ENCODE data around the gene GSTA1.
"Not testable (repeated sequence)": the region's sequence is repeated elsewhere in the genome, so short reads cannot be mapped to it uniquely, and the experiment has no call there.

The GSTA1 gene

GRCh38 chr6:52803668-52804255 lies at the start of gene GSTA1:
Gene GSTA1 (minus strand): TSS chr6:52803816. CDS start chr6:52799267, 4,549 bp downstream.
- DNase-seq (ENCODE audit: low read depth in 2 of 2), result not testable (repeated sequence)

- no peak for DNase-seq (ENCODE audit: low read depth in 2 of 2)
These were observed 45.5 kb upstream of the GSTA1 start for GRCh38 chr6:52849137-52849536.

GRCh38 chr6:52846002-52846401 lies 42.4 kb upstream of the GSTA1 start:
- DNase-seq (ENCODE audit: low read depth in 2 of 2), result no peak

- DNase-seq (ENCODE audit: low read depth in 2 of 2), result no peak
These were observed 40.0 kb upstream of the GSTA1 start for GRCh38 chr6:52843605-52844004.

GRCh38 chr6:52840763-52841585 lies 37.4 kb upstream of the GSTA1 start, which contains the start of gene GSTA5:
Gene GSTA5 (minus strand): TSS chr6:52840813.
- DNase-seq (ENCODE audit: low read depth in 2 of 2), result no peak

GRCh38 chr6:52839124-52840055 lies 35.8 kb upstream of the GSTA1 start:
- DNase-seq (ENCODE audit: low read depth in 2 of 2), result peak; percentile 13 to 31

- DNase-seq (ENCODE audit: low read depth in 2 of 2), result no peak
These were observed 30.9 kb upstream of the GSTA1 start for GRCh38 chr6:52834481-52834880.

GRCh38 chr6:52830869-52831268 lies 27.3 kb upstream of the GSTA1 start:
- DNase-seq (ENCODE audit: low read depth in 2 of 2), result not testable (repeated sequence)

- no peak for DNase-seq (ENCODE audit: low read depth in 2 of 2)
These were observed 25.6 kb upstream of the GSTA1 start for GRCh38 chr6:52829046-52829817.

- DNase-seq (ENCODE audit: low read depth in 2 of 2), result not testable (repeated sequence)
These were observed 25.0 kb upstream of the GSTA1 start for GRCh38 chr6:52828621-52829020.

- DNase-seq (ENCODE audit: low read depth in 2 of 2), result not testable (repeated sequence)
These were observed 23.6 kb upstream of the GSTA1 start for GRCh38 chr6:52827073-52827783.

- DNase-seq (ENCODE audit: low read depth in 2 of 2), result no peak
These were observed 22.9 kb upstream of the GSTA1 start for GRCh38 chr6:52826513-52826912.

GRCh38 chr6:52825900-52826459 lies 22.4 kb upstream of the GSTA1 start:
- DNase-seq (ENCODE audit: low read depth in 2 of 2), result not testable (repeated sequence)

- DNase-seq (ENCODE audit: low read depth in 2 of 2), result not testable (repeated sequence)
These were observed 21.7 kb upstream of the GSTA1 start for GRCh38 chr6:52825270-52825793.

- DNase-seq (ENCODE audit: low read depth in 2 of 2), result no peak
These were observed 18.2 kb upstream of the GSTA1 start for GRCh38 chr6:52821842-52822241.

GRCh38 chr6:52820198-52820597 lies 16.6 kb upstream of the GSTA1 start:
- DNase-seq (ENCODE audit: low read depth in 2 of 2), result no peak

GRCh38 chr6:52815167-52816092 lies 11.8 kb upstream of the GSTA1 start:
- peak in 1 of 2 donors; percentile 18 for DNase-seq (ENCODE audit: low read depth in 2 of 2)

- DNase-seq (ENCODE audit: low read depth in 2 of 2), result not testable (repeated sequence)
These were observed 10.9 kb upstream of the GSTA1 start for GRCh38 chr6:52814545-52814944.

- DNase-seq (ENCODE audit: low read depth in 2 of 2), result not testable (repeated sequence)
These were observed 6.2 kb upstream of the GSTA1 start for GRCh38 chr6:52809777-52810176.
